DND-41 (cell line): ENCODE data around the gene HABP4.
A peak's percentile ranks its signal among the peaks of the same experiment; 100 is the strongest.

Source experiments
- ATAC-seq: fragments of 200-7000 bp; cut with Tn5 transposase; 3 replicates; pipeline ENCODE4 v1.9.1; 2021; ENCODE audit warnings: low read depth; ENCODE audit not compliant: insufficient read depth
- DNase-seq: peaks from one replicate; pipeline ENCODE4 v3.0.0-alpha.2; 2020
- H2AFZ ChIP-seq: 2 replicates; pipeline ENCODE4 v1.6.0; 2012; ENCODE audit warnings: low read depth, low read length
- H3K27ac ChIP-seq: 2 replicates; pipeline ENCODE4 v1.5.1; 2012; ENCODE audit warnings: low read length, inconsistent platforms
- H3K27me3 ChIP-seq: fragments of 200-600 bp; sonication (generic); 2 replicates; pipeline ENCODE4 v1.6.0; 2012; ENCODE audit warnings: low read length, mild to moderate bottlenecking, inconsistent platforms; ENCODE audit not compliant: insufficient read depth, poor library complexity
- H3K36me3 ChIP-seq: 2 replicates; pipeline ENCODE4 v1.5.1; 2012; ENCODE audit warnings: low read length, inconsistent platforms; ENCODE audit not compliant: insufficient read depth
- H3K4me1 ChIP-seq: 2 replicates; pipeline ENCODE4 v1.5.1; 2012; ENCODE audit warnings: mild to moderate bottlenecking, low read length; ENCODE audit not compliant: insufficient read depth
- H3K4me2 ChIP-seq: 2 replicates; pipeline ENCODE4 v1.6.0; 2012; ENCODE audit warnings: mild to moderate bottlenecking, moderate library complexity, low read length, inconsistent platforms; ENCODE audit not compliant: insufficient read depth
- H3K4me3 ChIP-seq, 2 experiments: fragments of 200-600 bp in 1 of 2; shearing (Covaris generic) in 1 of 2; 2 replicates each; pipeline ENCODE4 v1.5.1; 2012 to 2016; ENCODE audit warnings: inconsistent platforms in 2 of 2, low read length in 2 of 2, mild to moderate bottlenecking in 2 of 2, low read depth in 1 of 2, moderate library complexity in 1 of 2
- H3K79me2 ChIP-seq: 2 replicates; pipeline ENCODE4 v1.6.0; 2012; ENCODE audit warnings: low read length, inconsistent platforms; ENCODE audit not compliant: insufficient read depth
- H3K9ac ChIP-seq: 2 replicates; pipeline ENCODE4 v1.6.0; 2012; ENCODE audit warnings: low read depth, mild to moderate bottlenecking, inconsistent platforms, low read length, moderate library complexity
- H3K9me3 ChIP-seq: 2 replicates; pipeline ENCODE4 v1.5.1; 2012; ENCODE audit warnings: low read length, moderate library complexity, mild to moderate bottlenecking, inconsistent platforms; ENCODE audit not compliant: insufficient read depth, severe bottlenecking
- H4K20me1 ChIP-seq: 2 replicates; pipeline ENCODE4 v1.6.0; 2012; ENCODE audit warnings: low read length; ENCODE audit not compliant: insufficient read depth
- EZH2 ChIP-seq: IDR thresholded peaks from 3 replicates; pipeline ENCODE4 v1.6.1; 2012; ENCODE audit warnings: borderline replicate concordance, low read depth, mild to moderate bottlenecking, moderate library complexity, low read length, inconsistent platforms; ENCODE audit not compliant: severe bottlenecking
- TF ChIP-seq, protein P1 (sequence below): IDR thresholded peaks from 2 replicates; pipeline ENCODE4 v1.5.1; 2012; ENCODE audit warnings: borderline replicate concordance, low read length, moderate library complexity, mild to moderate bottlenecking; ENCODE audit not compliant: poor library complexity, severe bottlenecking; ENCODE audit errors: extremely low read depth

HABP4 gene

DNA sequence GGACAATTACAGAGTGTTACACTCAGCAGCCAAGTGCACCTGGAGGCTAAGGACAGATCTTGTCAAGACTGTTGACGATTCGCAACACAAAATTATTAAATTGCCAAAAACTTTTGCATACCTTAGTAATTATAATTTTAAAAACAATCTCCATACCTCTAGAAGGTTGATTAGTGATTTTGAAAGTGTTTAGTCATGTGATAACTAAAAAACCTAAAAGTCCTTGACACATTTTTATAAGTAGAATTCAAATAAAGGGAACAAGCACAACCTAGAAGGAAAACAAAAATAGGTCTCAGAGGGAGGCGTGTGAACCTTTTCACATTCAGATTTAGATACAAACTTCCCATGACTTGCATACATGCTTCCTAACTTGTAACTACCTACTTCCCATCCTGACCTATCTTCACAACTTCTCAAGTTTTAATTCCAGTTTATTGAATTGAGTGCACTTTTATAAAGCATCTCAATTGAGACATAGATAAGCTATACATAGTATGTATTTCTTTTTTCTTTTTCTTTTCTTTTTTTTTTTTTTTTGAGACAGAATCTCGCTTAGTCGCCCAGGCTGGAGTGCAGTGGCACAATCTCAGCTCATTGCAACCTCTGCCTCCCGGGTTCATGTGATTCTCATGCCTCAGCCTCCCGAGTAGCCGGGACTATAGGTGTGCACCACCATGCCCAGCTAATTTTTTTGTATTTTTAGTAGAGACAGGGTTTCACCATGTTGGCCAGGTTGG is 37.6 kb upstream of the HABP4 start:
- no peak for ATAC-seq
- peaks cover 97% of the 10 kb centered on the region for H3K79me2 ChIP-seq
- H3K27me3 ChIP-seq: no peaks in the 10 kb centered on the region
- H3K36me3 ChIP-seq: peaks cover 67% of the 10 kb centered on the region
- no peak overlapping the region for H3K4me3 ChIP-seq
- H3K4me1 ChIP-seq: peaks cover 54% of the 10 kb centered on the region
- H3K27ac ChIP-seq: no peak overlapping the region
- no peak overlapping the region for H3K9ac ChIP-seq
- TF ChIP-seq EZH2: no peak
- TF ChIP-seq, protein P1, sequence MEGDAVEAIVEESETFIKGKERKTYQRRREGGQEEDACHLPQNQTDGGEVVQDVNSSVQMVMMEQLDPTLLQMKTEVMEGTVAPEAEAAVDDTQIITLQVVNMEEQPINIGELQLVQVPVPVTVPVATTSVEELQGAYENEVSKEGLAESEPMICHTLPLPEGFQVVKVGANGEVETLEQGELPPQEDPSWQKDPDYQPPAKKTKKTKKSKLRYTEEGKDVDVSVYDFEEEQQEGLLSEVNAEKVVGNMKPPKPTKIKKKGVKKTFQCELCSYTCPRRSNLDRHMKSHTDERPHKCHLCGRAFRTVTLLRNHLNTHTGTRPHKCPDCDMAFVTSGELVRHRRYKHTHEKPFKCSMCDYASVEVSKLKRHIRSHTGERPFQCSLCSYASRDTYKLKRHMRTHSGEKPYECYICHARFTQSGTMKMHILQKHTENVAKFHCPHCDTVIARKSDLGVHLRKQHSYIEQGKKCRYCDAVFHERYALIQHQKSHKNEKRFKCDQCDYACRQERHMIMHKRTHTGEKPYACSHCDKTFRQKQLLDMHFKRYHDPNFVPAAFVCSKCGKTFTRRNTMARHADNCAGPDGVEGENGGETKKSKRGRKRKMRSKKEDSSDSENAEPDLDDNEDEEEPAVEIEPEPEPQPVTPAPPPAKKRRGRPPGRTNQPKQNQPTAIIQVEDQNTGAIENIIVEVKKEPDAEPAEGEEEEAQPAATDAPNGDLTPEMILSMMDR: no peak
- no peak for DNase-seq
- H4K20me1 ChIP-seq: peaks cover 81% of the 10 kb centered on the region
- no peaks in the 10 kb centered on the region for H3K9me3 ChIP-seq
- peak overlapping the region; percentile 27; the same call in 1 of the 2 replicates for H3K4me2 ChIP-seq
- H2AFZ ChIP-seq: no peak overlapping the region

DNA sequence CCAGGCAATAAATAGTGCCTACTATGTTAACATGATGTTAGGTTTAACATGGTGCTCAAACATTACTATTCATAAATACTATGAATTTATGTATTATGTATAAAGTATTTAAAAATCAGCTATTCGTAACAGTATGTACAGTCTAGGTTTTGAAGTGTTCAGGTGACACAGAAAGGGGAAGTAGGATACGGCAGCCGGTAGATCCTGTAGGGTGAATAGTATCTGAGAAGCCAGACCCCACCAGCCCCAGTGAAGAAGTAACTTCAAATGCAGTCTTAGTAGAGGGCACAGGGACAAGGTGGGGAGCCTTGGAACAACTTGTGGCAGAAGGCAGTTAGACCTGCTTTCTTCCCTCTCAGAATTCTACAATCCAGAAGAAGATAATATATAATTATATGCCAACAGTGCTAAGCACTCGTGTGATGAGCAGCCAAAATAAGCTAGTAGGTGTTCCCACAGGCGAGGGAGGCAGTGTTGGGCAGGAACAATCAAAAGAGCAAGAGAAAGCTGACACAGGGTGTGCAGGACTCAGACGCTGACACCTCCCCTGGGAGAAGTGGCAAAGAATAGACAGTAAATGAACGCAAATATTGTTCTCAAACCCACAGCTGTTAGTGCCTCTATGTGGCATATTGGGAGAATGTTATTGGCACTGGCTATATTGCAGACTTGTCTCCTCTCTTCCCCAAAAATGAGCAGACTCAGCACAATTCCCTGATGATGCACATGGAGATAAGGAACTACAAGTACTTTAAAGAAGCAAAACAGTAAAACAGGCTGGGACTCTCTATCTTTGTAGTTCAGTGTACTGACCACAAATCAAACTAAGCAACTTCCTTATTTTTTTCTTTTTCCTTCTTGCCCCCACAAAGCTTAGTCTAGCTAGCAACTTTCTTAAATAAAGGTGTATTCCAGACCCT is 36.4 kb upstream of the HABP4 start:
- Histone ChIP-seq H2AFZ (no peak overlapping the region), H3K4me1 (peaks cover 54% of the 10 kb centered on the region), H3K4me3 (no peak overlapping the region; a peak in 1 of 4 replicates), H4K20me1 (peaks cover 73% of the 10 kb centered on the region), H3K4me2 (peak overlapping the region; percentile 46; the same call in 1 of the 2 replicates), H3K36me3 (peaks cover 65% of the 10 kb centered on the region), H3K9me3 (no peaks in the 10 kb centered on the region), H3K27ac (no peak overlapping the region), H3K27me3 (no peaks in the 10 kb centered on the region), H3K9ac (no peak overlapping the region), H3K79me2 (peaks cover 93% of the 10 kb centered on the region)
- DNase-seq: no peak
- TF ChIP-seq EZH2: no peak
- TF ChIP-seq, protein P1: no peak
- ATAC-seq: no peak

- TF ChIP-seq, protein P1: peak; percentile 5
- TF ChIP-seq EZH2: no peak
- peak overlapping the region; percentile 96 for H3K4me2 ChIP-seq
- peak; percentile 3; the same call in 2 of the 3 replicates for ATAC-seq
- peak overlapping the region; percentile 100 for H3K27ac ChIP-seq
- H4K20me1 ChIP-seq: peaks cover 47% of the 10 kb centered on the region
- peak overlapping the region; percentile 47; the same call in 1 of the 2 replicates for H2AFZ ChIP-seq
- peaks cover 37% of the 10 kb centered on the region for H3K36me3 ChIP-seq
- H3K79me2 ChIP-seq: peaks cover 59% of the 10 kb centered on the region
- DNase-seq: peak; percentile 89
- H3K4me1 ChIP-seq: peaks cover 59% of the 10 kb centered on the region
- H3K4me3 ChIP-seq: peak overlapping the region; percentile 86 to 94
- H3K9ac ChIP-seq: peak overlapping the region; percentile 100
- no peaks in the 10 kb centered on the region for H3K27me3 ChIP-seq
- no peaks in the 10 kb centered on the region for H3K9me3 ChIP-seq
Measured at GRCh38 chr9:96417051-96417586, 32.9 kb upstream of the HABP4 start.
